Neuronal stem cell (in vitro differentiated cells): ENCODE results near the gene RNF208.

Experiments used
- DNase-seq: peaks from one replicate; pipeline ENCODE4 v3.0.0-alpha.2; 2013; ENCODE audit warnings: low spot score
- H2AFZ ChIP-seq: one replicate; pipeline ENCODE4 v1.6.1; 2013; ENCODE audit warnings: mild to moderate bottlenecking, low read length, inconsistent platforms
- H2AK5ac ChIP-seq: 2 replicates; pipeline ENCODE4 v1.6.1; 2013; ENCODE audit warnings: low read depth, mild to moderate bottlenecking, inconsistent platforms, low read length, moderate library complexity, mixed read lengths
- H2BK120ac ChIP-seq: 2 replicates; pipeline ENCODE4 v1.6.1; 2013; ENCODE audit warnings: low read depth, mild to moderate bottlenecking, inconsistent platforms, low read length, moderate library complexity, mixed read lengths
- H2BK12ac ChIP-seq: one replicate; pipeline ENCODE4 v1.6.1; 2013; ENCODE audit warnings: low read length, inconsistent platforms
- H2BK15ac ChIP-seq: 2 replicates; pipeline ENCODE4 v1.6.1; 2013; ENCODE audit warnings: mild to moderate bottlenecking, low read length, inconsistent platforms, mixed read lengths
- H2BK5ac ChIP-seq: one replicate; pipeline ENCODE4 v1.6.1; 2013; ENCODE audit warnings: inconsistent platforms, mild to moderate bottlenecking, low read length, moderate library complexity
- H3K14ac ChIP-seq: one replicate; pipeline ENCODE4 v1.6.1; 2013; ENCODE audit warnings: low read length, inconsistent platforms
- H3K18ac ChIP-seq: 2 replicates; pipeline ENCODE4 v1.6.1; 2013; ENCODE audit warnings: low read length, inconsistent platforms
- H3K23ac ChIP-seq: 2 replicates; pipeline ENCODE4 v1.6.1; 2013; ENCODE audit warnings: low read depth, mild to moderate bottlenecking, mixed read lengths, low read length, inconsistent platforms; ENCODE audit not compliant: poor library complexity
- H3K27ac ChIP-seq: replicated peaks from 3 replicates; pipeline ENCODE4 v1.5.1; 2013; ENCODE audit warnings: low read length, inconsistent platforms
- H3K27me3 ChIP-seq, 3 experiments: 2 replicates each; pipeline ENCODE4 v1.6.1; 2013; ENCODE audit warnings: low read length in 3 of 3, mild to moderate bottlenecking in 2 of 3, inconsistent platforms in 1 of 3, low read depth in 1 of 3, mixed read lengths in 1 of 3, moderate library complexity in 1 of 3; ENCODE audit not compliant: control insufficient read depth in 3 of 3, insufficient read depth in 3 of 3
- H3K36me3 ChIP-seq, 2 donors: replicated peaks in 1 of 2; 2 replicates each; pipeline ENCODE4 v1.6.1; 2013; ENCODE audit warnings: low read length in 2 of 2; ENCODE audit not compliant: control insufficient read depth in 2 of 2, insufficient read depth in 2 of 2
- H3K4ac ChIP-seq: 2 replicates; pipeline ENCODE4 v1.6.1; 2013; ENCODE audit warnings: inconsistent platforms, mild to moderate bottlenecking, low read length, moderate library complexity
- H3K4me1 ChIP-seq, 2 donors: 1 replicate in 1 of 2; 2 replicates in 1 of 2; pipeline ENCODE4 v1.6.1; 2013; ENCODE audit warnings: low read length in 2 of 2, low read depth in 1 of 2; ENCODE audit not compliant: control insufficient read depth in 2 of 2, insufficient read depth in 1 of 2
- H3K4me2 ChIP-seq: one replicate; pipeline ENCODE4 v1.6.1; 2013; ENCODE audit warnings: mild to moderate bottlenecking, low read length, inconsistent platforms; ENCODE audit not compliant: insufficient read depth, poor library complexity, severe bottlenecking
- H3K4me3 ChIP-seq, 2 donors: 2 replicates each; pipeline ENCODE4 v1.5.1; 2013; ENCODE audit warnings: low read length in 2 of 2, mild to moderate bottlenecking in 2 of 2, inconsistent platforms in 1 of 2, moderate library complexity in 1 of 2
- H3K79me1 ChIP-seq: one replicate; pipeline ENCODE4 v1.6.1; 2013; ENCODE audit warnings: low read depth, mild to moderate bottlenecking, inconsistent platforms, low read length, moderate library complexity
- H3K9ac ChIP-seq: one replicate; pipeline ENCODE4 v1.6.1; 2013; ENCODE audit warnings: mild to moderate bottlenecking, low read depth, low read length, inconsistent platforms; ENCODE audit not compliant: poor library complexity
- H3K9me3 ChIP-seq, 2 donors: replicated peaks in 1 of 2; 2 replicates each; pipeline versions ENCODE3 to v1.6.1; 2013; ENCODE audit warnings: low read length in 2 of 2, mild to moderate bottlenecking in 2 of 2, inconsistent platforms in 1 of 2, low read depth in 1 of 2, mixed read lengths in 1 of 2, moderate library complexity in 1 of 2; ENCODE audit not compliant: control insufficient read depth in 2 of 2, insufficient read depth in 1 of 2
- H4K8ac ChIP-seq: one replicate; pipeline ENCODE4 v1.6.1; 2013; ENCODE audit warnings: low read depth, mild to moderate bottlenecking, inconsistent platforms, low read length, moderate library complexity
- H4K91ac ChIP-seq: one replicate; pipeline ENCODE4 v1.6.1; 2013; ENCODE audit warnings: low read length, low read depth, mild to moderate bottlenecking, inconsistent platforms; ENCODE audit not compliant: poor library complexity
- WGBS, 2 donors: extraction: QIAGEN DNeasy Blood & Tissue Kit; methylation state at CpG; one replicate each; pipeline ENCODE4 v1.1.7; 2013; ENCODE audit warnings: missing lambda C conversion rate in 2 of 2, mixed read lengths in 1 of 2; ENCODE audit not compliant: insufficient read length in 2 of 2, insufficient replicate concordance in 1 of 2; ENCODE audit errors: extremely low coverage in 2 of 2; 5-methylcytosine and 5-hydroxymethylcytosine counted together

Gene RNF208

GRCh38 chr9:137250329-137251193 is 28.5 kb upstream of the RNF208 start:
- Histone ChIP-seq H3K9me3 (no peaks in the 10 kb centered on the region), H3K27ac (no peak overlapping the region), H3K4ac (no peak overlapping the region), H3K4me3 (no peak overlapping the region), H3K36me3 (no peaks in the 10 kb centered on the region), H3K79me1 (peaks cover under 1% of the 10 kb centered on the region), H4K8ac (no peak overlapping the region), H2BK12ac (peak overlapping the region; percentile 60), H2AFZ (peak overlapping the region; percentile 81), H2BK5ac (no peak overlapping the region), H3K9ac (no peak overlapping the region), H3K18ac (peak overlapping the region; percentile 18), H3K4me1 (peaks cover 11 to 45% of the 10 kb centered on the region in 2 donors), H3K23ac (peak overlapping the region; percentile 11), H2BK120ac (peak overlapping the region; percentile 16), H2BK15ac (peak overlapping the region; percentile 54), H3K27me3 (peaks cover 0 to 2% (median 0%) of the 10 kb centered on the region in 3 experiments), H4K91ac (peak overlapping the region; percentile 43), H2AK5ac (peak overlapping the region; percentile 53), H3K14ac (no peak overlapping the region), H3K4me2 (no peak overlapping the region)
- DNase-seq, result no peak
- no CpG with 5 or more reads among the region's 18 CpGs for WGBS, 2 donors

- Histone ChIP-seq H3K4me3 (no peak overlapping the region), H4K8ac (no peak overlapping the region), H4K91ac (peak overlapping the region; percentile 28), H3K27me3 (peaks cover 0 to 2% (median 0%) of the 10 kb centered on the region in 3 experiments), H3K14ac (no peak overlapping the region), H3K18ac (peak overlapping the region; percentile 75), H3K9me3 (no peaks in the 10 kb centered on the region), H3K4ac (no peak overlapping the region), H2BK12ac (peak overlapping the region; percentile 90), H3K4me1 (peaks cover 10 to 37% of the 10 kb centered on the region in 2 donors), H3K23ac (peak overlapping the region; percentile 11), H2AK5ac (peak overlapping the region; percentile 95), H2AFZ (no peak overlapping the region), H3K36me3 (peaks cover 11 to 14% of the 10 kb centered on the region in 2 donors), H3K27ac (no peak overlapping the region), H2BK5ac (no peak overlapping the region), H2BK120ac (no peak overlapping the region), H3K79me1 (peaks cover 6% of the 10 kb centered on the region), H3K4me2 (no peak overlapping the region), H2BK15ac (peak overlapping the region; percentile 84), H3K9ac (no peak overlapping the region)
- no peak for DNase-seq
- WGBS, 2 donors, result no CpG with 5 or more reads among the region's 6 CpGs
Measured at GRCh38 chr9:137247916-137248175, 25.8 kb upstream of the RNF208 start.

GRCh38 chr9:137247135-137247915 is 25.3 kb upstream of the RNF208 start:
- Histone ChIP-seq H3K4me2 (peak overlapping the region; percentile 12), H3K4me1 (peaks cover 15 to 38% of the 10 kb centered on the region in 2 donors)
- no CpG with 5 or more reads among the region's 20 CpGs for WGBS, 2 donors

More at GRCh38 chr9:137247135-137247915, 25.3 kb upstream of the RNF208 start:
- Histone ChIP-seq H3K27me3 (peaks cover 0 to 2% (median 0%) of the 10 kb centered on the region in 3 experiments), H3K36me3 (peaks cover 16 to 20% of the 10 kb centered on the region in 2 donors), H2BK5ac (peak overlapping the region; percentile 88), H4K8ac (no peak overlapping the region), H3K27ac (no peak overlapping the region), H3K4me3 (no peak overlapping the region), H4K91ac (peak overlapping the region; percentile 28), H2AFZ (peak overlapping the region; percentile 66), H3K14ac (no peak overlapping the region), H2AK5ac (peak overlapping the region; percentile 95), H3K18ac (peak overlapping the region; percentile 75), H3K79me1 (peaks cover 10% of the 10 kb centered on the region), H3K9me3 (no peaks in the 10 kb centered on the region), H2BK120ac (no peak overlapping the region), H3K4ac (no peak overlapping the region), H3K23ac (peak overlapping the region; percentile 11), H2BK12ac (peak overlapping the region; percentile 90), H3K9ac (no peak overlapping the region), H2BK15ac (peak overlapping the region; percentile 84)
- no peak for DNase-seq
